Measurements from ENCODE around the gene SF1. TPM values are rescaled to one million over a fixed set of nuclear protein-coding genes. Genes with fewer than 3 reads are reported as not detected.

SF1 gene
- total and polyA plus RNA-seq, 8 donors: 99.8 to 181 (median 137) TPM

GRCh38 chr11:64723117-64723906, 55.0 kb downstream of the SF1 start, which contains the start of gene NRXN2:
Gene NRXN2, minus strand, starts transcription at chr11:64723197. Its CDS starts 9,498 bp downstream, at chr11:64713699.
- FAIRE-seq: no peak
- peak within 1 kb of the TSS; percentile 47 to 83 (median 70) for H3K4me3 ChIP-seq
- peak; percentile 71 to 93 (median 83) for DNase-seq
- H3K36me3 ChIP-seq: no peaks in the 10 kb centered on the region
- no peaks in the 10 kb centered on the region for H3K27me3 ChIP-seq
- ATAC-seq: peak; percentile 98 to 99 (median 99)
- H3K27ac ChIP-seq: no peak within 1 kb of the TSS
- WGBS, 2 donors: 2% methylated on average over 49 to 66 of the region's 66 CpGs
- H3K4me1 ChIP-seq: no peaks in the 10 kb centered on the region
- peak; percentile 92 to 94 (median 92) for TF ChIP-seq CTCF (IDR thresholded peaks at IDR 0.05)
- intact Hi-C loops (cut with DNase I): no loop called here
- H3K9me3 ChIP-seq: no peaks in the 10 kb centered on the region

- FAIRE-seq (no peak), ATAC-seq (no peak), DNase-seq (peak in 2 of 6 donors; percentile 46 to 62)
- H3K9me3 ChIP-seq: no peaks in the 10 kb centered on the region
- TF ChIP-seq CTCF (IDR thresholded peaks at IDR 0.05): no peak
- no peak overlapping the region for H3K4me3 ChIP-seq
- no peaks in the 10 kb centered on the region for H3K27me3 ChIP-seq
- 10 to 17% methylated on average over 18 to 33 of the region's 36 CpGs for WGBS, 2 donors
- H3K27ac ChIP-seq: no peak overlapping the region
- no peaks in the 10 kb centered on the region for H3K36me3 ChIP-seq
- intact Hi-C loops (cut with DNase I): no loop called here
- no peaks in the 10 kb centered on the region for H3K4me1 ChIP-seq
Measured at GRCh38 chr11:64722141-64723065, 55.9 kb downstream of the SF1 start.

- Histone ChIP-seq H3K27ac (no peak overlapping the region), H3K9me3 (no peaks in the 10 kb centered on the region), H3K27me3 (no peaks in the 10 kb centered on the region), H3K4me3 (no peak overlapping the region), H3K4me1 (no peaks in the 10 kb centered on the region), H3K36me3 (no peaks in the 10 kb centered on the region)
- ATAC-seq (no peak), DNase-seq (no peak), FAIRE-seq (no peak)
- WGBS, 2 donors: 51 to 56% methylated on average over 3 of the region's 3 CpGs
- no peak for TF ChIP-seq CTCF (IDR thresholded peaks at IDR 0.05)
- intact Hi-C loops (cut with DNase I): no loop called here
Measured at GRCh38 chr11:64721359-64721699, 57.0 kb downstream of the SF1 start.

GRCh38 chr11:64720640-64721358, 57.5 kb downstream of the SF1 start:
- ATAC-seq (no peak), FAIRE-seq (no peak), DNase-seq (peak in 1 of 6 donors; percentile 54)
- Histone ChIP-seq H3K9me3 (no peaks in the 10 kb centered on the region), H3K4me1 (no peaks in the 10 kb centered on the region), H3K27me3 (no peaks in the 10 kb centered on the region), H3K4me3 (no peak overlapping the region), H3K36me3 (no peaks in the 10 kb centered on the region), H3K27ac (no peak overlapping the region)
- 50 to 58% methylated on average over 12 of the region's 12 CpGs for WGBS, 2 donors
- no peak for TF ChIP-seq CTCF (IDR thresholded peaks at IDR 0.05)
- intact Hi-C loops (cut with DNase I): no loop called here
